ENCODE measurements around the gene ARHGAP4.

ARHGAP4 gene

DNA sequence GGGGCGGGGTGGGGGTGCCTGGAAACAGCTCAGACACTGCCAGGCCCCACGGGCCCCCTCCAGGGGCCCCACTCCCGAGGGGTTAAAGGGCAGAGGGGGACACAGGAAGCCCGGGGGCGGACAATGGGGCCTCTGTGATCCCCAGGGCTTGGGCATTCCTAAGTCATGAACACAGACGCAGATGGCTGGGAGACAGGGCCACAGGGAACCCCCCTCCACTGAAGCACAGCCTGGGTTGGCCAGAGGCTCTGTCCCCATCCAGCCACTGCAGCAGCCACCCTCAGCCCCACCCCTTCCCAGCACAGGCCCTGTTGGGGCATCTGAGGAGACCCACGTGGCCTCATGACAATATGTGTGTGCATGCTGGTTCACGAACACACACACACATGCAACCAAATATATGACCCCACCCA lies 44.0 kb downstream of the ARHGAP4 start:
- DNase-seq (ENCODE audit: low read depth) = no peak

DNA sequence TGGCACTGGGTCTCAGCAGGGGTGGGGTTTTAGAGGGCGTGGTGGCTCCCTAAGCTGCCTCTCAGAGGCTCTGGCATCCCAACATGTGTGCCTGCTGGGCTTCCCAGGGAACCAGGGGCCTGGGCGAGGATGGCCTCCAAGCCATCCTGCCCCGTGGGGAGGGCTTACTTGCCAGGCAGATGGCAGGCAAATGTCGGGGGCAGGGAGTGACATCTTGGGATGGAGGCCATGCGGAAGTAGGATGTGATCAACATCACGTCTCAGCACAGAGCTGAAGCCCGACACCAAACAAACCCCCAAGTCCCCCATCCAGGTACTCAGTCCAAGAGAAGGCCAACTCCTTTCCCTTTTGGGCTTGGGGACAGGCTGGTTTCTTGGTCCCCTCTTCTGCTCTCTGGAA lies 44.8 kb downstream of the ARHGAP4 start:
- no peak for DNase-seq (ENCODE audit: low read depth)

DNA sequence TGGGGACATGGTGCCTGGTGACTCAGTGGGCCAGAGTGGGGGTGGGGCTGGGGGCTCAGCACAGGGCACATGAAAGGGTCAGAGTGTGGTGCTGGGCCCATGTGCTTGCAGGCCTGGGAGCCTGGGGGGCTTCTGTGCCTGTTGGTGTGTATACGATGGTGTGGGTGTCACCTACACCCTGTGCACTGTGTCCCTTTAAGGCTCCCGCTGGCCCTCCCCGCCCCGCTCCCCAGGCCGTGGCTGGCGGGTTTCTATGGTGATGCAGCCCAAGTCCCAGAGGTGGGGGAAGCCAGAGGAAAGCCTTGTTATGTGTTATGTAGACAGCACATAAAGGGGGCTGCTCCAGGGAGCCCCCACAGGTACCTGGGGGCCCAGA lies 45.6 kb downstream of the ARHGAP4 start:
- DNase-seq (ENCODE audit: low read depth) = no peak

DNA sequence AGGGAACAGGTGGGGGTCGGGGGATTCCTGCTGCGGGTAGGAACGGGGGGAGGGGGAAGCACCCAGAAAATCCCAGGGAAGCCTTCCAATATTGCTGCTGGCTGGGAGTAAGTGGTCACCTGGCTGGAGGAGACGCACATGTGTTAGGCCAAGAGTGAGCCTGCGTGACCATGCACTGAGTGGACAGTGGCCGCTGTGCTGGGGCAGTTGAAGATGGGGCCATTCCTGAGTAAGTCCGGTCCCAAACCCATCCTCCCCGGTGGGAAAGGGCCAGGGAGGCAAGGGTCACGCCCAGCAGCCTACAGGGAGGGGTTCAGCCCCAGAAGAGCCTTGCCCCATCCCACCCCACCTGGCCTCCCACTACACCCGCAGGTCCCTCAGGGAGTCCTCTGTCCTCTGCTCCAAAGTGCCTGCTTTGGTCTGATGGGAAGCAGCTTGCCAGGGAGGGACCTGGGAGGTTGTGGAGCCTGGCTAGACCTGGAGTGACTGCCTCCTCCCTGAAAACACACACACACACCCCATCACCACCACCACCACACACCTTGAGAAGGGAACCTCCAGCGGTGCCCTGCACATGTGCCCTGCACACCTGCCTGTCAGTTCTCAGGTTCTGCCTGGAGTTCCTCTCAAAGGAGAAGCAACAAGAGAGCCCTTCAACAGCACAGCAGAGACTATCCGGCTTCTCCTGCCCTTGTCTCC lies 46.2 kb downstream of the ARHGAP4 start:
- no peak for DNase-seq (ENCODE audit: low read depth)

DNA sequence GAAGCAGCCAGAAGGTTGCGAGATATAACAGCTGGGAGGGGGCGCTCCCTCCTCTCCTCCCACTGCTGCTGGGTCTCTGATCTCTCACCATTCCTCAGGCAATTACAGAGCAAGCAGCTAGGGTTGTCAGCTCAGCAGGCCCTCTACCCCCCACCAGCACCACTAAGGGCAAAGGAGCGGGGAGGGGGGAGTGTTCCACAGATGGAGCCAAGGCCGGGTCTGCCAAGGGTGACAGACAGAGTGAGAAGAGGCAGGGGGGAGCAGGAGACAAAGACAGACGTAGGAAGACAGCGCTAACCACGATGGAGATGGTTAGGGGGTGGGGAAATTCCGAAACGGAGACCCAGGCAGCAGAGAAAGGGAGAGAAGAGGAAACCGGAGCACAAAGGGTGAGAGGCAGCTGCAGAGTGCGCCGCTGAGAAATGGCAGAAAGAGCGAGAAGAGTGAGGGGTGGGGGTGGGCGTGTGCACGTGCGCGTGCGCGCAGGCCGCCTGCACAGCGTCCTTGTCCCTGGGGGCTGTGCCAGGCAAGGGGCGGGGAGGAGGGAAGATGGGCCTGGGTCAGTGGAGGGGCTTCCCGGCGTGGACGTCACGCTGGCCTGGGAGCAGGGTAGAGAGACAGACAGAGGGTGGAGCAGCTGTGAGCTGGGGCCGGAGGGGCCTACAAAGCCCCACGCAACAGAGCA lies 47.0 kb downstream of the ARHGAP4 start:
- DNase-seq (ENCODE audit: low read depth) = no peak

DNA sequence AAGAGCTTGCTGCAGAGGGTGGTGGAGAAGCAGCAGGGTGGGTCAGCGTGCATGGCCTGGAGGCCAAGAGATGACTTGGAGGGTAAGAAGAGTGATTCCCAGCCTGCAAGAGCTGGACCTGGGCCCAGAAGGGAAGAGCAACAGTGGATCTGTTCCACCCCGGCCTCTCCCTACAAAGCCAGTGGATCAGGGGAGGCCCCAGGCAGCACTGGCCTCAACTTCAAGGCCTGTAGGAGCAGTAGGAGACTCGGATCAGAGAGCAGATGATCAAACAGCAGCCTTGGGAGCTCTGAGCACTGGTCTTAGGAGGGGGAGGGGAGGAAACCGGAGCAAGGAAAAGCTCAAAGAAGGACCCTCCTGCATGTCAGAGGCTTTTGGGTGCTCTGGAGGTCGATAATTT lies 47.7 kb downstream of the ARHGAP4 start:
- no peak for DNase-seq (ENCODE audit: low read depth)

DNA sequence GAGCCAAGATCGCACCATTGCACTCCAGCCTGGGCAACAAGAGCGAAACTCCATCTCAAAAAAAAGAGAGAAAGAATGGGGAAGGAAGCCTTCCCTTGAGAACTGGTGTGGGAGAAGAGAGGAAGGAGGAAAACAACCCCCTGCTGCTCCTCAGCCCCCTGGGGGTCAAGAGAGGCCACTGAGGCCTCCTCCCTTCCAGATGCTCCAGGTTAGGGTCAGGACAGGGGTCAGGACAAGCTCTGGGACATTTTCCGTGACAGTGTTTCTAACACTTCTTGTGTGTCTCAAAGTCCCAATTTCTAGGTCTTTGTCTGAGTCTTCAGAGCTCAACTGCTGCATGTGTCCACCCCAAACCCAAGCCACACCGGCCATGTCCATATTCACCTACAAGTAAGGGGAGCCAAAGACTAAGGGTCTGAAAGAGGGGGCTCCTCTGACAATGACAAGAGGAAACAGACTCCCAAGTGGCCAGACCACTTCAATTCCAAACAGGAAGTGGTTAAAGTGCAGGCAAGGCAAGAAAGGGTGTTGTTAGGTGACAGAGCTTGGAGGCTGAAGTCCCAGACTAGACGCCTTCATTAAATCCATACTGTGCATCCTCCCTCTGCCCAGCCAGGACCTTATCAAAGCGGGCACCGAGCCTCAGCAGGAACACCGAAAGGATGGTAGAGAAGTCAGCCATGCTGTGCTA lies 48.3 kb downstream of the ARHGAP4 start:
- DNase-seq (ENCODE audit: low read depth) = no peak

DNA sequence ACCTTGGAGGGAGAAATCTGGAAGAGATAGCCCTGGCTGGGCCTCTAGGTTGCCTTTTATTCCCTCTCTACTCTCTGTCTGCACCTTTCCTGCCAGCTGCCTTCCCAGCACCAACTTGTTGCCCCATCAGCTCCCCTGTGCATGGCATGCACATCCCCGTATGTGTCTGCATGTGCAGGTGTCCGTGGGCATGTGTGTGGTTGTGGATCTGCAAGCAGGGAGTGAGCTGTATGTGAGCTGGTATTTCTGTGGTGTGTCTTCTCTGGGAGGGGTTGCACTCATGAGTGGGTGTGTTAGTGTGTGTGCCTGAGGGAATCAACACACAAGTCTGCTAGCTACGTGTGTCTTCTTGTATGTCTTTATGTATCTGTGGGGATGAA lies 50.0 kb downstream of the ARHGAP4 start:
- no peak for DNase-seq (ENCODE audit: low read depth)

DNA sequence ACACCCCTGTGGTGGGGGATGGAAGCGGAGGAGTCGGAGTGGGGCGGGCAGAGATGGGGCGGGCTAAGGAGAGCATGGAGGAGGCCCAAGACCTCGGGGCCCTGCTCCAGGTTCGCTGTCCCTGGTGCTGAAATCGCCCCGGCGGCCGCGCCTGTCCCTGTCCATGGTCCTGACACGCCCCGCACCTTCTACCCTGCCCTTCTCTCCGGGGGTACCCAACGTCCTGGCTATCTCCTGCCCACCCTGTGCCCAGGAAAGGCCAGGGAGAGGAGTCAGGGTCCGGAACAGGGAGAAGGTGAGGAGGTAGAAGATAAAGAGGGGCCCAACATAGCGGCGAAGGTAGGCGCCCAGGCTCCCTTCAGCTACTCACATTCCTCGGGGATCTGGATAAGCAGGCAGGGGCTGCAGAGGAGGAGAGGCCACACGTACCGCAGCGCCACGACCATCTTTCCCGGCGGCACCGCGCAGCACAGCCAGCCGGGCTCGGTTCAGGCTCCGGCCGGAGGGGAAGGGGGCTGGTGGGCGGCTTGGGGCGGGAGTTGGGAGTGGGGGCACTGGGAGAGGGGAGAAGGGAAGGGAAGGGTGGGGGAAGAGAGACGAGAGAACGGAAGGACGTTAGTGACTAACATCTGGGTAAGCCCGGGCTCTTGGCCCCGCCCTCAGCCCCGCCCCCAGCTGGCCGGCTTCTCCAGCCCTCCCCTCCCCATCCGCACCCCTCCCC lies 50.5 kb downstream of the ARHGAP4 start:
- peak; percentile 58 for DNase-seq (ENCODE audit: low read depth)

DNA sequence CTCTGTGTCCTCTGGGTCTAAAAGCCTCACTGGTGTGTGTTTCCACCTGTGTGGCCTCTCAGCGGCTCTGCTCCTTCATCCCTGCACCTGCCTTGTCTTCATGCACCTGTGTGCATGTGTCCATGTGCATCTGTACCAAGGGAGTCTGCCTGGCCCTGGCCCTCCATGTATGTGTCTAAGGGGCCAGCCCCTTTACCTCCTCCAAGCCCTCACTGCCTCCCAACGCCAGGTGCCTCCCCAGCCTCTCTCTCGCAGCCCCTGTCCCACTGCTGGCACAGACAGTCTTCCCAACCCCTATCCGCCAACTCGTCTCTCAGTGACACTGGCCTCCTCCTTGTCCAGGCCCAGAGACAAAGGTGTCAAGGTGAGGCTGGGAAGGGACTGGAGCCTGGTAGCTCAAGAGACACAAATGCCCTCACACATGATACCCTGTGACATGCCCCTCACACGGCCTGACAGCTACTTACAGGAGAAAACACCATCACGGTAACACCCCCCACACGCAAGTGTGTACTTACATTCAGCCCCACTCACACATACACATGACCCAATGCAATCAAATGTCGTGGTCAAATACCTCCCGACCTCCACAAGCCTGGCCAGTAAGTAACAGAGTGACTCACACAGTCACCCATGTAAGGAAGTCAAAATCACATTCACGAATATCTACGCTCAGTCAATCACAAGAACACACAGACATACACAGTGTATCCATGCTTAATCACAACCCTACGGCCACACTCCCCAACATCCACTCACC lies 51.5 kb downstream of the ARHGAP4 start:
- DNase-seq (ENCODE audit: low read depth) = no peak

DNA sequence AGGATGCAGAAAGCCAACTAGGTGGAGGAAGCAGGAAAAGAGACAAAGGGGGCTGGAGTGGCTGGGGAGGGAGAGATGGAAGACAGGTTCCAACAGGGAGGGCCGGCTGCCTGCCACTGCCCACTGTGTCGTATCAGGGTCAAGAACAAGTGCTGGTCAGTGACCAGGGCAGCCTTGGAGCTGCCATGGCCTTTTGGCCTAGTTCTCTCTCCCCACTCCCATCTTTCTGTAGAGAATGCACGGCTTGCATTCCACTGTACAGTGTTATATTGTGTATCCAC lies 52.0 kb downstream of the ARHGAP4 start:
- no peak for DNase-seq (ENCODE audit: low read depth)

DNA sequence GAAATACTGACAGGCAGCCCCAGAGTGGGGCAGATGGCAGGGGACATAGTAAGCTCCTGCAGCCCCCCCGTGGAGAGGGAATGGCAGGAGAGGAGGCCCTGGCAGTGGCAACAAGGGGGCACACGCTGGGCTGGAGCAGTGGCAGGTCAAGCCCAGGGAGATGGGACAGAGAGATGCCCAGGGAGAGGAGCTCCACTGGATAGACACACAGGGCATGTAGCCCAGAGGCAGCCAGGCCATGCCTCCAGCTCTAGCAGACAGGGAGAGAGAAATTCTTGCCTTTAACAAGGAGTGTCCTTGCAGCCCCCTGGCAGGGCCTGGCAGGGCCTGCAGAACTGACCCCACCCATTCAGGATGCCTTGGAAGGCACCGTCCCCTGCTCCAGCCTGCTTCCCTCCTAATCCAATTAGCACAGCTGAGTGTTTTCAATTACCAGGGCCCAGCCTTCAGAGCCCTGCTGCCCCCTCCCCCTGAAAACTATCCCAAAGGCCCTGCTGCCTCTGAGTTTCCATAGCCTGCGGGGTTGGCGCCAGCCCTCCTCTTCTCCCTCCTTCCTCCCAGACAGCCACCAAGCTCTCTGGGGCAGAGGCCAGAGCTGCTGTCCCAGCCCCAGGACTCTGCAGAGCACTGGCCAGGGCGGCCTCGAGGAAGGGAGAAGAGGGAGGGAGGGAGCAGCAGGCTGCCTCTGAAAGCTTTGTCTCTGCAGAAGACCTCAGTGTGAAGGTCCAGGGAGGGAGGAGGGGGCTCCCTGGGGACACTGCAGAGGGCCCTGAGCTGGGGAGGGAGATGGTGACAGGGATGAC lies 52.6 kb downstream of the ARHGAP4 start:
- no peak for DNase-seq (ENCODE audit: low read depth)

DNA sequence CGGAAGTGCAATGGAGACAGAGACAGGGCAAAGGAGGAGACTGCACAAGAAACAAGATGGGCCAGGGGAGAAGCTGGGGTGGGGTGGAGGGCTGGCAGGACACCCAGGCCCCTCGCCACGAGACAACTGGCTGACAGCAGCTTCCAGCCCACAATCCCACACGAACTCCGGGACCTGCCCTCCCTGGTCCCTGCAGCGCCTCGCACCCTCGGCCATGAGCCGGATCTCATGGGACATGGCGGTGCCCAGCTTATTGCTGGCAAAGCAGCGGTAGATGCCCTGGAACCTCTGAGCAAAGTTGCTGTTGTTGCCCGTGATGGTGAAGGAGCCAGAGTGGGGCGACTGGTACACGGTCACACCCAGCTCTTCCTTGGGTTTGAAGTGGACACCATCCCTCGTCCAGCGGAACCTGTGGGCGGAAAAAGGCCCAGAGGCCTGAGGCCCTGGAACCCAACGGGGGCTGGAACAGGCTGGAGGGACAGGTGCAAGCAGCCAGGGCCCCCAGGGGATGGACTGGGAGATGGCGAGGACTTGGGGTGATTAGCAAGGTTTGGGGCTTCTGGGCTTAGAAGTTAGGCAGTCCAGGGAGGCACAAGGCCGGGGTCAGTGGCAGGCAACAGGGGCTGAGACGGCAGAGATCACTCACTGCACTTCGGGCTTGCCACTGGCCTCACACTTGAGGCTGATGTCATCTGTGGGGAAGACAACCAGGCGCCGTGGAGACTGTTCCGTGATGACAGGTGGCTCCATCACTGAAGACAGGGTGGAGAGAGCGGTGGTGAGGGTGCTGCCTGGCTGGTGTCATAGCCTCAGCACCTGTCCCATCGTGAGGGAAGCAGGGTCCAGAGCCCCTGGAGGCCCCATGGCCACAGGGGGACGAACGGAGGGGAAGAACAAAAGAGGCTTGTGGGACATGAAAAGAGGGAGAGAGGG lies 53.9 kb downstream of the ARHGAP4 start:
- DNase-seq (ENCODE audit: low read depth) = no peak

DNA sequence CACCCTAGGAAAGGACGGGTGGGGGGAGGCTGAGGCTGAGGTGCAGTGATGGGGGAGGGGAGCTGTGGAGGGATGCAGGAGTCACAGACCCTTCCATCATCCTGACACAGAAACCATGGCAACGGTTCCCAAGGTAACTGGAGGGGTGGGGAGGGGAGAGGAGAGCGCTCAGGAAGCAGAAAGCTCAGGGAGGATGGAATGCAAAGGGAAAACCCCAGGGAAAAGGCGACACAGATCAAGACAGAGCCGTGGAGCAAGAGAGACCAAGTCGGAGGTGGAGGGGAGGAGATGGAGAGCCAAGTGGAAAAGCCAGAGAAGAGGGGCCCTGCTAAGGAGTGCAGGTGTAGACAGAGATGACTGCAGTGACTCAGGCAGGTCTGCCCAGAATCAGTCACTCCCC lies 54.6 kb downstream of the ARHGAP4 start:
- no peak for DNase-seq (ENCODE audit: low read depth)

DNA sequence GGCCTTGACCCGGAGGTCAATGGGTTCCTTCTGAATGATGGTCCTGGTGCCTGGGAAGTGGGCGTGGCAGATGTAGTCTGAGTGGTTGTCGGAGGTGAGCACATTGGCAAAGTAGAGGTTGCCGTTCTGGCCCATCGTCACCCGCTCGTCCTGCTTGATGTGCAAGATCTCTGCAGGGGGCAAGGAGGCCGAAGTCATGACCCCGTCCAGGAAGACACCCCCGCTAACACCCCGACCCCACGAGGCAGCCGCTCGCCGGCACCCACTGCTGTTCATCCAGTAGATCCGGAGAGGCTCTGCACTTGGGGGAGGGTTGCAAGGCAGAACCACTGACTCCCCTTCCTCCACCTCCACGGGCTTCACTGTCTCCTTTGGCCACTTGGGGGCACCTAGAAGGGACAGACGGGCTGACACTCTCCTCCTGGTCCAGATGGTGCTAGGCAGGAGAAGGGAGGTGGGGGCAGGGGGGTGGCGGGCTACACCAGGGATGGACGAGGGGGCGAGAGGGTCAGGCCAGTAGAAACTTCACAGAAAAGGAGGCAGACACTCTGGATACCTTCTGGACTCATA lies 55.2 kb downstream of the ARHGAP4 start:
- DNase-seq (ENCODE audit: low read depth) = no peak

DNA sequence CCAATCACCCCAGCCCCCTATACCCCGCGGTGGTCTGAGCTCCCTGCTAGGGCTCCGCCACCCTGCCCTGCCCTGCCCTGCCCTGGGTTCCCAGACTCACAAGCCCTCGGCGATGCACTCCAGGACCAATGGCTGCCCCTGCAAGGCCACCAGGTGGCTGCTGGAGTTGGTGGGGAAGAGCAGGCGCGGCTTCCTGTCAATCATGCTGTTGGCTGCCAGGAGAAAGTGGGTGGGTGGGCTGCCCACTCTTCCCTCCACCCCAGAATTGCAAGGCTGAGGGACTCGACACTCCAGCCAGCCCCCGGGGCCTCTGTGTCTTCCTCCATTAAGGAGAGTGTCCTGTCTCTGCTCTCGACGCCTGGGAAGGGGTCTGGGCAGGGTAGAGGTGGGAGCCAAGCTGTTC lies 55.8 kb downstream of the ARHGAP4 start:
- no peak for DNase-seq (ENCODE audit: low read depth)

DNA sequence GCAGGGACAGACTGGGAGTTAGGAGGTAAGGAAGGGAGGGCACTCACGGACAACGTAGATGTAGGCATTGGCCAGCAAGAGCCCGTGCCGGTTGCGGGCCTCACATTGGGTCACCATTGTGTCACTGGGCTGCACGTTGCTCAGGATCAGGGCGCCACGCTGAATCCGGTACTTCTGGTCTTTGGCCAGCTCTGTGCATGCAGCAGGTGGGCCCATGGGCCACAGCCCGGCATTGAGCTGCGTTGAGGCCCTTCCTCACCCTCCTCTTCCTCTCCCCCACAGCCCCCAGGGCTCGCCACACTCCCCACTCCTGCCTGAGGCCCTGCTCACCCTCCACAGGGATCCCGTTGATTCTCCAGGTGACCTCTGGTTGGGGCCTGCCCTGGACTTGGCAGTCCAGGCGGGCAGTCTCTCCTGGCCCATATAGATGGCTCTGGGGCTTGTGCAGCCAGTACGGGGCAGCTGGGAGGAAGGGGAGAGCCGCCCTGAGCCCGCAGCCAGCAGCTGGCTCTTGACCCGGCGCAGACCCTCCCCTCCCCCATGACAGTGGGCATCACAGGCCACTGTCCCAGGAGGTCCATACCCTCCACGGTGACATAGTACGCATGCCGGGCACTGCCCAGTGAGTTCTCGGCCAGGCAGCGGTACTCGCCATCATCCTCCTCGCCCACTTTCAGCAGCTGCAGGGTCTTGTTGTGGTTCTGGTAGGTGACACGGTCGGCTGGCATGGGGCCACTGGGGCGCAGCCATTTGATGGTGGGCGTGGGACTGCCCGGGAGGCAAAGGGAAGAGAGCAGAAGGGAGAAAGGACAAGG lies 56.4 kb downstream of the ARHGAP4 start:
- DNase-seq (ENCODE audit: low read depth) = no peak

DNA sequence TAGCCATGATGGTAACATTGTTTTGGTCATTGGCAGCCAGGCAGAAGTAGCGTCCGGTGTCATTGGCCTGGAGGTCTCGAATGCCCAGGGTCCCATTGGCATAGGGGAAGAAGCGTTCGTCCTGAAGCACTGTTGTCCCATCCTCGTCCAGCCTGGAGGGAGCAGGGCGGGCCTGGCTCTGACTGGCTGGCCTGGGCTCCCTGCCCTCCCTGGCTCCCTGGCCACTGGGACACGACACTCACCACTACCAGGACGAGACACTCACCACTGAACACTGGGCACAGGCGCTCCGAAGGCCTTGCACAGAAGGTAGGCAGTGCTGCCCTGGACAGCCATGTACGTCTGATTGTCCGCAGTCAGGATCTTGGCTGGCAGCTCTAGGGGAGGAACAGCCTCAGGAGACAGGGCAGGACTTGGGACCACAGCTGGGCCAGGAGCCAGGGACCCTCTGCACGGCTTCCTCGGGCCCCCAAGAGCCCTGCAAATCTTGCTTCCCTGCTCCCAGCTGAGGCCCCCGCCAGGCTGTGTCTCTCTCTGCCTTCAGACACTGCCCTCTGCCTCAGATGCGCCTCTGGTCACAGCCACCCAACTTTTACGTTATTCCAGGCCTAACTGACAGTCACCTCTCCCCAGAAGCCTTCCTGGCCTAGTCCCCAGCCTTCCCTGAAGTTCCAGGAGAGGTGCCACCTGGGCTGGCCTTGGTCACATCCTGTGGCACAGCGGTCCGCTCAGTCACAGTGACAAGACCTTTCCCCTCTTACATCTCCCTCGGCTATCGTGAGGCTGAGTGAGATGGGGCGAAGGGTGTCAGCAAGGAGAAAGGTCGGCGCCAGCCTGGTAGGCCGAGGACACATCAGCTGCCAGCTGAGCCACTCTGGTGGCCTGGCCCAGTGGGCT lies 57.2 kb downstream of the ARHGAP4 start:
- DNase-seq (ENCODE audit: low read depth) = no peak

Data from T follicular helper cell (primary cell).